GM12878 (cell line): ENCODE data around the gene LRRK1. TPM values are rescaled to one million over a fixed set of nuclear protein-coding genes. Genes with fewer than 3 reads are reported as not detected.

Experiments used
- ATAC-seq: fragments of 200-7000 bp; cut with Tn5 transposase; 3 replicates; pipeline ENCODE4 v1.9.1; 2020; ENCODE audit warnings: mild to moderate bottlenecking, moderate library complexity
- BruUV-seq: library from RNA; stranded (reverse); fragments of 400-500 nt; replicated peaks from 2 replicates; lab custom pipeline; 2021; lab: Mats Ljungman, UMichigan
- CTCF ChIA-PET: fragments of 300-600 bp; sonication (Branson Sonifier 250); formaldehyde crosslinking; extraction: SDS; loops from one replicate; lab custom pipeline; 2021; ENCODE audit warnings: inconsistent platforms; lab: Yijun Ruan, JAX
- POLR2A ChIA-PET: fragments of 350-600 bp; formaldehyde crosslinking; extraction: SDS; loops from one replicate; lab custom pipeline; 2021; ENCODE audit warnings: inconsistent platforms; lab: Charles Lee
- RAD21 ChIA-PET: fragments of 300-600 bp; sonication (Branson Sonifier 250); formaldehyde crosslinking; loops from one replicate; lab custom pipeline; 2023; ENCODE audit warnings: antibody characterized with exemption; ENCODE audit not compliant: unreplicated experiment; lab: Charles Lee
- SMC1A ChIA-PET: fragments of 300-600 bp; sonication (Branson Sonifier 250); formaldehyde crosslinking; loops from one replicate; lab custom pipeline; 2023; ENCODE audit not compliant: unreplicated experiment, uncharacterized antibody; lab: Charles Lee
- DNase-seq: peaks from one replicate; pipeline ENCODE4 v3.0.0-alpha.2; 2011; ENCODE audit warnings: low read depth, low spot score
- FAIRE-seq: peaks from 3 replicates; lab custom pipeline; 2011; peaks lifted over from hg19 to GRCh38; lab: Jason Lieb, UNC
- H2AFZ ChIP-seq: 2 replicates; pipeline ENCODE4 v1.6.0; 2011; ENCODE audit warnings: low read depth, low read length, control low read depth; ENCODE audit not compliant: control insufficient read depth
- H3K27ac ChIP-seq: 2 replicates; pipeline ENCODE4 v1.5.1; 2011; ENCODE audit warnings: control low read depth; ENCODE audit not compliant: control insufficient read depth, insufficient read depth
- H3K27me3 ChIP-seq, 2 experiments: replicated peaks in 1 of 2; 2 replicates each; pipeline versions ENCODE4 v1.6.0 to v1.6.1; 2011; ENCODE audit warnings: low read length in 1 of 2; ENCODE audit not compliant: control insufficient read depth in 2 of 2, insufficient read depth in 2 of 2
- H3K36me3 ChIP-seq, 2 experiments: 2 replicates each; pipeline ENCODE4 v1.5.1; 2011; ENCODE audit warnings: low read length in 1 of 2; ENCODE audit not compliant: control insufficient read depth in 2 of 2, insufficient read depth in 2 of 2
- H3K4me1 ChIP-seq: 2 replicates; pipeline ENCODE4 v1.6.1; 2011; ENCODE audit warnings: mild to moderate bottlenecking, low read length, moderate library complexity, mixed read lengths; ENCODE audit not compliant: control insufficient read depth, insufficient read depth
- H3K4me2 ChIP-seq: 2 replicates; pipeline ENCODE4 v1.6.0; 2011; ENCODE audit warnings: control low read depth; ENCODE audit not compliant: control insufficient read depth, insufficient read depth
- H3K4me3 ChIP-seq: fragments of 200-600 bp; sonication (generic); 2 replicates; pipeline ENCODE4 v1.5.1; 2016
- H3K79me2 ChIP-seq: 2 replicates; pipeline ENCODE4 v1.6.0; 2011; ENCODE audit warnings: low read length; ENCODE audit not compliant: control insufficient read depth, insufficient read depth
- H3K9ac ChIP-seq: 2 replicates; pipeline ENCODE4 v1.8.0; 2011; ENCODE audit warnings: low read length, control low read depth, mixed read lengths; ENCODE audit not compliant: control insufficient read depth, insufficient read depth
- H3K9me3 ChIP-seq: replicated peaks from 3 replicates; pipeline ENCODE4 v1.5.1; 2011; ENCODE audit warnings: mild to moderate bottlenecking, low read length; ENCODE audit not compliant: control insufficient read depth, insufficient read depth
- H4K20me1 ChIP-seq: 2 replicates; pipeline ENCODE4 v1.6.0; 2011; ENCODE audit not compliant: control insufficient read depth, insufficient read depth
- CTCF ChIP-seq, 3 experiments: IDR thresholded peaks in 2 of 3; conservative IDR thresholded peaks in 1 of 3; 2 replicates each; pipeline ENCODE4 v1.5.1; 2011; ENCODE audit warnings: low read depth in 3 of 3, low read length in 3 of 3, mild to moderate bottlenecking in 3 of 3, control low read depth in 2 of 3, moderate library complexity in 2 of 3, inconsistent platforms in 1 of 3, mixed read lengths in 1 of 3; ENCODE audit not compliant: control insufficient read depth in 2 of 3, insufficient read depth in 1 of 3; ENCODE audit errors: extremely low read depth in 1 of 3
- FOXM1 ChIP-seq: IDR thresholded peaks from 2 replicates; pipeline ENCODE4 v1.6.1; 2012; ENCODE audit warnings: low read depth, mild to moderate bottlenecking, inconsistent platforms, low read length, moderate library complexity
- HDGF ChIP-seq: fragments of 450-650 bp; IDR thresholded peaks from 2 replicates; pipeline ENCODE4 v1.6.1; 2016; ENCODE audit warnings: antibody characterized with exemption
- HSF1 ChIP-seq: fragments of 150-350 bp; IDR thresholded peaks from 2 replicates; pipeline ENCODE4 v1.6.1; 2014; ENCODE audit warnings: mild to moderate bottlenecking, low read depth, low read length
- IKZF2 ChIP-seq, 2 experiments: fragments of 450-650 bp; IDR thresholded peaks; 2 replicates each; pipeline ENCODE4 v1.6.1; 2017; ENCODE audit warnings: mild to moderate bottlenecking in 2 of 2, moderate library complexity in 2 of 2
- MEF2B ChIP-seq: fragments of 450-650 bp; IDR thresholded peaks from 2 replicates; pipeline ENCODE4 v1.6.1; 2018; ENCODE audit warnings: mild to moderate bottlenecking, moderate library complexity; ENCODE audit not compliant: partially characterized antibody, poor library complexity, severe bottlenecking
- MTA3 ChIP-seq: IDR thresholded peaks from 2 replicates; pipeline ENCODE4 v1.6.1; 2012; ENCODE audit warnings: low read length, inconsistent platforms, borderline replicate concordance
- POLR2AphosphoS5 ChIP-seq: IDR thresholded peaks from 2 replicates; pipeline ENCODE4 v1.6.1; 2011; ENCODE audit warnings: mild to moderate bottlenecking, low read length, inconsistent platforms
- RBBP5 ChIP-seq: fragments of 200-600 bp; sonication (generic); conservative IDR thresholded peaks from 2 replicates; pipeline ENCODE4 v1.6.1; 2016
- TCF12 ChIP-seq: IDR thresholded peaks from 2 replicates; pipeline ENCODE4 v1.6.1; 2011; ENCODE audit warnings: low read depth, mild to moderate bottlenecking, low read length
- TCF3 ChIP-seq: IDR thresholded peaks from 2 replicates; pipeline ENCODE4 v1.6.1; 2012; ENCODE audit warnings: low read depth, mild to moderate bottlenecking, low read length, borderline replicate concordance; ENCODE audit not compliant: insufficient read depth
- USF1 ChIP-seq: IDR thresholded peaks from 2 replicates; pipeline ENCODE4 v1.6.1; 2011; ENCODE audit warnings: borderline replicate concordance, low read depth, mild to moderate bottlenecking, moderate library complexity, mixed read lengths, low read length; ENCODE audit not compliant: insufficient read depth; ENCODE audit errors: extremely low read length
- WGBS: methylation state at CpG from one replicate; pipeline ENCODE4 v1.1.6; 2016; ENCODE audit warnings: low lambda C conversion rate; ENCODE audit not compliant: insufficient replicate concordance, insufficient coverage; ENCODE audit errors: missing lambda C conversion rate; 5-methylcytosine and 5-hydroxymethylcytosine counted together
- in situ Hi-C: fragments of 300-500 bp; cut with MboI; formaldehyde crosslinking; loops from 9 replicates; pipeline ENCODE4 v1.14.3; 2018; ENCODE audit warnings: mixed read lengths
- intact Hi-C: fragments of 100-400 bp; cut with micrococcal nuclease; formaldehyde crosslinking; loops from one replicate; pipeline ENCODE4 v1.14.2; 2022; ENCODE audit not compliant: unreplicated experiment
- polyA plus RNA-seq, 11 experiments: library from polyadenylated mRNA; depleted of rRNA in 4 of 11; unstranded in 6 of 11; stranded (reverse) in 5 of 11; fragments of >200 nt; fragmentation: Nextera tagmentation in 4 of 11; fragmentation: Illumina TruSeq in 1 of 11; extraction: Ambion mirVana in 4 of 11; extraction: Trizol in 1 of 11; gene quantifications; 1 replicate in 1 of 11; 2 replicates in 10 of 11; pipeline versions ENCODE4 v1.2.1 to v1.2.3, GENCODE V29; 2011 to 2016; ENCODE audit warnings: inconsistent platforms in 2 of 11, missing spikeins in 2 of 11, low read depth in 1 of 11
- total RNA-seq, 4 experiments: library from RNA; depleted of rRNA in 3 of 4; stranded (reverse); fragments of >200 nt in 3 of 4; fragmentation: Illumina TruSeq in 1 of 4; extraction: Trizol in 1 of 4; gene quantifications; 2 replicates each; pipeline versions ENCODE4 v1.2.1 to v1.2.3, GENCODE V29; 2013 to 2021

Gene LRRK1
- total and polyA plus RNA-seq, 10 of the 15 experiments (the other 5 are each of a cell fraction or from before 2014, with no cell fraction given), result 2.2 to 58.3 (median 17.9) TPM

GRCh38 chr15:100887211-100887913 is 31.8 kb upstream of the LRRK1 start:
- RAD21 ChIA-PET, result no interaction called here
- SMC1A ChIA-PET, result no interaction called here
- CTCF ChIA-PET, result no interaction called here
- BruUV-seq, result no TSS peak
- peaks cover 15 to 18% of the 10 kb centered on the region in 2 experiments for H3K27me3 ChIP-seq
- no peaks in the 10 kb centered on the region for H4K20me1 ChIP-seq
- H3K9me3 ChIP-seq, result no peaks in the 10 kb centered on the region
- no peak for ATAC-seq
- H3K4me2 ChIP-seq, result no peak overlapping the region
- H3K4me1 ChIP-seq, result no peaks in the 10 kb centered on the region
- TF ChIP-seq IKZF2 (IDR thresholded peaks at IDR 0.05), result no peak
- TF ChIP-seq USF1, result no peak
- TF ChIP-seq HSF1, result no peak
- TF ChIP-seq HDGF, result no peak
- TF ChIP-seq MTA3, result no peak
- no peak for TF ChIP-seq TCF3
- TF ChIP-seq CTCF (IDR thresholded peaks at IDR 0.05 in 2 of 3, conservative IDR thresholded peaks at IDR 0.05 in 1 of 3; ENCODE audit: control insufficient read depth in 2 of 3, extremely low read depth in 1 of 3, insufficient read depth in 1 of 3, low read depth in 3 of 3, low read length in 3 of 3), result no peak
- TF ChIP-seq FOXM1, result no peak
- no peak for TF ChIP-seq MEF2B
- TF ChIP-seq POLR2AphosphoS5, result no peak
- no peak for TF ChIP-seq RBBP5
- TF ChIP-seq TCF12, result no peak
- intact Hi-C loops, result no loop called here
- POLR2A ChIA-PET, result no interaction called here
- H3K9ac ChIP-seq, result no peak overlapping the region
- H2AFZ ChIP-seq, result no peak overlapping the region
- H3K27ac ChIP-seq, result no peak overlapping the region
- no peak for DNase-seq
- H3K4me3 ChIP-seq, result no peak overlapping the region
- FAIRE-seq, result no peak
- WGBS, result 45% methylated on average over 22 of the region's 22 CpGs
- H3K79me2 ChIP-seq, result no peaks in the 10 kb centered on the region
- in situ Hi-C loops, result no loop called here
- no peaks in the 10 kb centered on the region for H3K36me3 ChIP-seq
